HCT116 (cell line): ENCODE results near the gene EID1.

Source experiments
- CEBPB ChIP-seq: IDR thresholded peaks from 2 replicates; pipeline ENCODE4 v1.6.1; 2012; ENCODE audit warnings: low read depth
- EGR1 ChIP-seq: IDR thresholded peaks from 2 replicates; pipeline ENCODE4 v1.6.1; 2012; ENCODE audit warnings: low read depth
- ELF1 ChIP-seq: IDR thresholded peaks from 2 replicates; pipeline ENCODE4 v1.6.1; 2012; ENCODE audit warnings: low read depth, borderline replicate concordance
- EZH2 ChIP-seq: fragments of 200-600 bp; sonication (generic); IDR thresholded peaks from 2 replicates; pipeline ENCODE4 v1.6.1; 2017; ENCODE audit warnings: antibody characterized with exemption, mixed run types
- EZH2phosphoT487 ChIP-seq: fragments of 200-600 bp; IDR thresholded peaks from 2 replicates; pipeline ENCODE4 v1.6.1; 2018; ENCODE audit warnings: antibody characterized with exemption, borderline replicate concordance
- POLR2A ChIP-seq: IDR thresholded peaks from 2 replicates; pipeline ENCODE4 v1.7.0; 2011; ENCODE audit warnings: borderline replicate concordance; ENCODE audit not compliant: insufficient read depth, insufficient read length; ENCODE audit errors: extremely low read depth
- RAD21 ChIP-seq: IDR thresholded peaks from 2 replicates; pipeline ENCODE4 v1.6.1; 2012; ENCODE audit warnings: low read depth, mild to moderate bottlenecking
- SIN3A ChIP-seq: IDR thresholded peaks from 2 replicates; pipeline ENCODE4 v1.6.1; 2012; ENCODE audit warnings: low read depth
- SP1 ChIP-seq: IDR thresholded peaks from 2 replicates; pipeline ENCODE4 v1.6.1; 2012; ENCODE audit warnings: low read depth
- YY1 ChIP-seq: IDR thresholded peaks from 2 replicates; pipeline ENCODE4 v1.6.1; 2011; ENCODE audit warnings: low read length, low read depth, moderate library complexity, mild to moderate bottlenecking; ENCODE audit not compliant: insufficient replicate concordance; ENCODE audit errors: extremely low read depth
- TF ChIP-seq, protein P1 (sequence below), 3 experiments: fragments of 200-600 bp in 1 of 3; sonication (generic) in 1 of 3; IDR thresholded peaks in 2 of 3; conservative IDR thresholded peaks in 1 of 3; 2 replicates each; pipeline ENCODE4 v1.5.1; 2012 to 2017; ENCODE audit warnings: low read depth in 2 of 3, low read length in 2 of 3, antibody characterized with exemption in 1 of 3, borderline replicate concordance in 1 of 3, control low read depth in 1 of 3, mild to moderate bottlenecking in 1 of 3, mixed read lengths in 1 of 3, mixed run types in 1 of 3, moderate library complexity in 1 of 3; ENCODE audit not compliant: insufficient read depth in 1 of 3
- TF ChIP-seq, protein P2 (sequence below): IDR thresholded peaks from 2 replicates; pipeline ENCODE4 v1.6.1; 2012; ENCODE audit warnings: low read depth
- TF ChIP-seq, protein P3 (sequence below): IDR thresholded peaks from 2 replicates; pipeline ENCODE4 v1.6.1; 2011; ENCODE audit warnings: mild to moderate bottlenecking, low read length, moderate library complexity; ENCODE audit not compliant: insufficient replicate concordance; ENCODE audit errors: extremely low read depth
- TF ChIP-seq, protein P4 (sequence below): IDR thresholded peaks from 2 replicates; pipeline ENCODE4 v1.6.1; 2012

DNA sequence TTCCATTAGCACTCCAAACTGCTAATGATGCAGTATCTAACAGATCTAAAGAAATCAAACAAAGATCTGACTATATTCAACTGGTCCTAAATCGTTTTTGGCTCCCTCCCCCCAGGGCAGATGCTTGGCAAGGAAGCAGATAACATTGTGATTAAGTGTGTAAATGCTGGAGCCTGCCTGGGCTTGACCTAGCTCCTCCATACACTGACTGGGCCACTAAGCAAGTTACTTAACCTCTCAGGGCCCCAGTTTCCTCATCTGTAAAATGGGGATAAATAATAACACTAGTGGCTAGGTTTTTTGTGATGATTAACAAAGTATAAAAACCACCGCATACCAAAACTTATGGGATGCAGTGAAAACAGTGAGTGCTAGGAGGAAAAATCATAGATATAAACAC is 9.2 kb downstream of the EID1 start:
- no peak for TF ChIP-seq YY1
- no peak for TF ChIP-seq RAD21
- TF ChIP-seq, protein P1, sequence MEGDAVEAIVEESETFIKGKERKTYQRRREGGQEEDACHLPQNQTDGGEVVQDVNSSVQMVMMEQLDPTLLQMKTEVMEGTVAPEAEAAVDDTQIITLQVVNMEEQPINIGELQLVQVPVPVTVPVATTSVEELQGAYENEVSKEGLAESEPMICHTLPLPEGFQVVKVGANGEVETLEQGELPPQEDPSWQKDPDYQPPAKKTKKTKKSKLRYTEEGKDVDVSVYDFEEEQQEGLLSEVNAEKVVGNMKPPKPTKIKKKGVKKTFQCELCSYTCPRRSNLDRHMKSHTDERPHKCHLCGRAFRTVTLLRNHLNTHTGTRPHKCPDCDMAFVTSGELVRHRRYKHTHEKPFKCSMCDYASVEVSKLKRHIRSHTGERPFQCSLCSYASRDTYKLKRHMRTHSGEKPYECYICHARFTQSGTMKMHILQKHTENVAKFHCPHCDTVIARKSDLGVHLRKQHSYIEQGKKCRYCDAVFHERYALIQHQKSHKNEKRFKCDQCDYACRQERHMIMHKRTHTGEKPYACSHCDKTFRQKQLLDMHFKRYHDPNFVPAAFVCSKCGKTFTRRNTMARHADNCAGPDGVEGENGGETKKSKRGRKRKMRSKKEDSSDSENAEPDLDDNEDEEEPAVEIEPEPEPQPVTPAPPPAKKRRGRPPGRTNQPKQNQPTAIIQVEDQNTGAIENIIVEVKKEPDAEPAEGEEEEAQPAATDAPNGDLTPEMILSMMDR (IDR thresholded peaks at IDR 0.05 in 2 of 3, conservative IDR thresholded peaks at IDR 0.05 in 1 of 3; ENCODE audit: borderline replicate concordance in 1 of 3, insufficient read depth in 1 of 3, low read depth in 2 of 3, low read length in 2 of 3) = no peak
- TF ChIP-seq, protein P2, sequence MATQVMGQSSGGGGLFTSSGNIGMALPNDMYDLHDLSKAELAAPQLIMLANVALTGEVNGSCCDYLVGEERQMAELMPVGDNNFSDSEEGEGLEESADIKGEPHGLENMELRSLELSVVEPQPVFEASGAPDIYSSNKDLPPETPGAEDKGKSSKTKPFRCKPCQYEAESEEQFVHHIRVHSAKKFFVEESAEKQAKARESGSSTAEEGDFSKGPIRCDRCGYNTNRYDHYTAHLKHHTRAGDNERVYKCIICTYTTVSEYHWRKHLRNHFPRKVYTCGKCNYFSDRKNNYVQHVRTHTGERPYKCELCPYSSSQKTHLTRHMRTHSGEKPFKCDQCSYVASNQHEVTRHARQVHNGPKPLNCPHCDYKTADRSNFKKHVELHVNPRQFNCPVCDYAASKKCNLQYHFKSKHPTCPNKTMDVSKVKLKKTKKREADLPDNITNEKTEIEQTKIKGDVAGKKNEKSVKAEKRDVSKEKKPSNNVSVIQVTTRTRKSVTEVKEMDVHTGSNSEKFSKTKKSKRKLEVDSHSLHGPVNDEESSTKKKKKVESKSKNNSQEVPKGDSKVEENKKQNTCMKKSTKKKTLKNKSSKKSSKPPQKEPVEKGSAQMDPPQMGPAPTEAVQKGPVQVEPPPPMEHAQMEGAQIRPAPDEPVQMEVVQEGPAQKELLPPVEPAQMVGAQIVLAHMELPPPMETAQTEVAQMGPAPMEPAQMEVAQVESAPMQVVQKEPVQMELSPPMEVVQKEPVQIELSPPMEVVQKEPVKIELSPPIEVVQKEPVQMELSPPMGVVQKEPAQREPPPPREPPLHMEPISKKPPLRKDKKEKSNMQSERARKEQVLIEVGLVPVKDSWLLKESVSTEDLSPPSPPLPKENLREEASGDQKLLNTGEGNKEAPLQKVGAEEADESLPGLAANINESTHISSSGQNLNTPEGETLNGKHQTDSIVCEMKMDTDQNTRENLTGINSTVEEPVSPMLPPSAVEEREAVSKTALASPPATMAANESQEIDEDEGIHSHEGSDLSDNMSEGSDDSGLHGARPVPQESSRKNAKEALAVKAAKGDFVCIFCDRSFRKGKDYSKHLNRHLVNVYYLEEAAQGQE = no peak
- no peak for TF ChIP-seq CEBPB
- no peak for TF ChIP-seq SIN3A
- no peak for TF ChIP-seq EGR1
- no peak for TF ChIP-seq EZH2
- TF ChIP-seq, protein P3, sequence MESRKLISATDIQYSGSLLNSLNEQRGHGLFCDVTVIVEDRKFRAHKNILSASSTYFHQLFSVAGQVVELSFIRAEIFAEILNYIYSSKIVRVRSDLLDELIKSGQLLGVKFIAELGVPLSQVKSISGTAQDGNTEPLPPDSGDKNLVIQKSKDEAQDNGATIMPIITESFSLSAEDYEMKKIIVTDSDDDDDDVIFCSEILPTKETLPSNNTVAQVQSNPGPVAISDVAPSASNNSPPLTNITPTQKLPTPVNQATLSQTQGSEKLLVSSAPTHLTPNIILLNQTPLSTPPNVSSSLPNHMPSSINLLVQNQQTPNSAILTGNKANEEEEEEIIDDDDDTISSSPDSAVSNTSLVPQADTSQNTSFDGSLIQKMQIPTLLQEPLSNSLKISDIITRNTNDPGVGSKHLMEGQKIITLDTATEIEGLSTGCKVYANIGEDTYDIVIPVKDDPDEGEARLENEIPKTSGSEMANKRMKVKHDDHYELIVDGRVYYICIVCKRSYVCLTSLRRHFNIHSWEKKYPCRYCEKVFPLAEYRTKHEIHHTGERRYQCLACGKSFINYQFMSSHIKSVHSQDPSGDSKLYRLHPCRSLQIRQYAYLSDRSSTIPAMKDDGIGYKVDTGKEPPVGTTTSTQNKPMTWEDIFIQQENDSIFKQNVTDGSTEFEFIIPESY = no peak
- TF ChIP-seq POLR2A = no peak
- TF ChIP-seq ELF1 = no peak
- TF ChIP-seq, protein P4, sequence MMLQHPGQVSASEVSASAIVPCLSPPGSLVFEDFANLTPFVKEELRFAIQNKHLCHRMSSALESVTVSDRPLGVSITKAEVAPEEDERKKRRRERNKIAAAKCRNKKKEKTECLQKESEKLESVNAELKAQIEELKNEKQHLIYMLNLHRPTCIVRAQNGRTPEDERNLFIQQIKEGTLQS = no peak
- TF ChIP-seq SP1 = no peak
- no peak for TF ChIP-seq EZH2phosphoT487
